Fibroblast of skin of back (primary cell): ENCODE measurements around the gene NR5A2.

Experiments
- DNase-seq: peaks from one replicate; pipeline ENCODE4 v3.0.0-alpha.2; 2013

NR5A2 gene

GRCh38 chr1:200036619-200037270 lies 9.2 kb downstream of the NR5A2 start:
- DNase-seq: no peak

DNA sequence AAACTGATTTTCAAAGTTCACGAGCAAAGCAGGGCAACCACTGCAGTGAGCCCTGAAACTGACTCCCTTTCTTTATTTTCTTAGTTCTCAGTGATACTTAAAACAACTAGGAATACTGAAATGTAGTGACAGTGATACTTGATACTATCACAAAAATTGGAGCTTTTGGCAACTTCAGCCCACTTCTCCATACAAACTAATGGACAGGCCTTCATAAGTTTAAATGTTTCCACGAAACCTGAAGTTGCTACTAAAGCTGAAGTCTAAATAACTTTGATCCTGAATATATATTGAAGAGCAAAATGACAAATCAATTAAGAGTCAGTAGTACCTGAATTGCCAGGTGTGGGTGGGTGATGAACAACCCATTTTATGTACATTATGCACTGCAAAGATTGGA lies 10.0 kb downstream of the NR5A2 start:
- no peak for DNase-seq

DNA sequence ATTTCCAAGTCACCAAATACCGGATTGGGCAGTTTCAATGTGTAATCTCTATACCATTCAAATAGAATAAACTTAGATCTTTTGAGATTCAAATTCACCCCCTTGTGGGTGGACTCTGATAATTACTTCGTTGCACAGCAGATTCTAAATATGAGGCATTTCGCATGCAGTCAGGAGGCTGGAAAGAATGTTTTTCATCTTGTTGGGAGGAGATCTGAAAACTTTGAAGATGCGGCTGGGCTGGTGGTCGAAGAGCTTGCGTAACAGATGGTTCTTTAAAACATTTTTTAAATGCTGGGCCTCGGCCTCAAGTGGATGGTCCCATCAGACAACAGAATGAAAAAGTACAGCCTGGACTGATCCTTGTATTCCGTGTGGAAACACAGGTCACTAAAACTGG lies 10.4 kb downstream of the NR5A2 start:
- DNase-seq: no peak

DNA sequence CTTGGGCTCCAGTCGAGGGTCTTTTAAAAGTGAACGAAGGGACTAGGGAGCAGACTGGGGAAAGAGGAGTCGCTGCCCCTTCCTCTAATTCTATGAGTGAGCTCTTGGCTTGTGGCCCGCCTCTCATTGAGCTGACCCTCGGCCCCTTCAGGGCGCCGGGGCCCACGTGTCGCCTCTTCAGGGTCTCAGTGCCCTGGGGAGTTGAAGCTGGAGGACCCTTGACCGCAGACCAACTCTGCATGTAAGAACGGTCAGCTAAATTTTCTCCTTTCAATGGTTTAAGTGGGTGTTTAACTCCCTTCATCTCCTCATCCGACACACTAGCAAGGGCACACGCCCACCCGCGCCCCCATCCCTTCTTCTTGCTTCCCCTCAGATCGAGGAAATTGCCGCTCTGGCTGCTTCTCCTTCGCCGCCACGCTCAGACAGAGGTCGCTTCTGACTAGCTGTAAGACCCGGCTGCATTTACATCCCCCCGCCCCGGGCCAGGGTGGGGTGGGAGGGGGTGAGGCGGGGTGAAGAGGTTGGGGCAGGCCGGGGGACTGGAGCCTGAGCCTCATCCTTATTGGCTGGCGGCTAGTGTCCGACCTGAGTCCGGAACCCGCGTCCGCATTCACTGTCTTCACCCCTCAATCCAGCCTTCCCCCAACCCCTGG lies 10.9 kb downstream of the NR5A2 start:
- no peak for DNase-seq

- DNase-seq: peak; percentile 30
Measured at GRCh38 chr1:200038981-200039848, 11.7 kb downstream of the NR5A2 start.

DNA sequence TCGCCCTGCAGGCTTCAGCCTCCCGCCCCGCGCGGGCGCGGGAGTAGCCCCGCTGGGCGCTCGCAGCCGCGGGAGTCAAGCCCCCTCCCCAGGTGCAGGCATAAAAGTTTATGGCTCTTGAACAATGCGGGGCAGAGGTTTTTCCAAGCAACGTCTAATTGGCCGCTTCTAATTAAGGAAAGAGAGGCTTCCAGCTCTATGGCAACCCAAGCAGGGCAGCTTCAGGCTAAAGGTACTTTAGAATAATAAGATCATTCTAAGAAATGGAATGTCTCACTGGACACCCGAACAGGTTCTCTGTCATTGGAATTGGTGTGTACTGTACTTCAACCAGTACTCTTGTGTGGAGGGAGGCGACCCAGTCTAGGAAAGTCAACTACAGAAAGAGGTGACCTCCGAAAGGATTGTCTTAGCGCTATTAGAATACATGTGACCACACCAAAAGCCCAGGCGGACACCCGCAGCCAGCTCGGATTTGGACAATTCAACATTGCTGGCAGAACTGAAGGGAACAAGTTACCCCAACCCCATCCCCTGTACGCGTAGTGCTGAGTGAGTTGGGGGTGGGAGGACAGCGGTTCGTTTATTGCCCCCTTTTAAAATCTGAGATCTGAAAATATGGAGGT lies 12.5 kb downstream of the NR5A2 start:
- no peak for DNase-seq

DNA sequence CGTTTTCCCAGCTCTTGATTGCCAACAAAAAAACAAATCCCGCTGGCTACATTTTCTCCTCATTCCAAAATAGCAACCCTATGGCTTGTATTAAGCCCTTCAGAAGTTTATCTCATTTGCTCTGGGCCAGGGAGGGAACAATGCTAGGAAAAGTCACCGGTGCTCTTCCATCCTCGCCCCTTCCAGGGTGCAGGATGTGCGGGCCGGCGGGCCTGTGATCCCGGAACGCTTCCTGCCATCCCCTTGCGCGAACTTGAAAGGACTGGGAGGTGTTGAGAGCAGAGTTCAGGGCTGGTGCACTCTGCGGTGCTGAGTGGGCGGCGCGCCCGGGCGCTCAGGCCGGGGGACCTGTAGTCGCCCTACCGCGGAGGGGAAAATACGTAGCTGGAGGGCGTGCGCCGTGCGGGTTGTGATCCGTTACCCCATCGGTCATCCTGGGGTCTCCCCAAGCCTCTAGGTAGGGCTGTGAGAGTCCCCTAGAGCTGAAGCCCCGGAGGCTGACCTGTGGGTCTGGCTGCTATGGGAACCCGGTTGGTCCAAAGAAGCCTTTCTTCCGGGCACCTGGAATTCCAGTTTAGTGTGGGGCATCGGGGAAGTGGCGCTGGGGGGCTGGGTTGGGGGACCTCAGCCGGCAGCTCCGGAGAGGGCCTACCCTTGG lies 13.1 kb downstream of the NR5A2 start:
- no peak for DNase-seq

GRCh38 chr1:200041337-200042118 lies 14.0 kb downstream of the NR5A2 start:
- DNase-seq: no peak

DNA sequence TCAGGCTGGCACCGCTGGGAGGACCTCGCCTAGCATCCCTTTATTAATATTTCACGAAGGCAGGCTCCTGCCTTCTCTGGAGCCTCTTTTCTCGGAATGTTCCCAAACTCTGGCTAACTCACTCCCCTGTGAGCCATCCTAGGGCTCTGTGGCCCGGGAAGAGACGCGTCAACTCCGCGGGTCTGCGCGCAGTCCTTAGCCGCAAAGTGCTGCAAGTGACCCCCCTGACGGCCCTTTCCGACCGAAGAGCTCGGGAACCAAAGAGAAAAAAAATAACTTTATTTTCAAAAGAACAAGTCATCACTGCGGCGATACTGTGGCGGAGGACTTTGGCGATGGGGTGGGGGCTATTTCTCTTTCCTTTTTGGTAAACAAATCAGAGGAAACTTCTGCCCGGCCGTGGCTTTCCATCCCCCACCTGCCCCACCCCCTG lies 14.6 kb downstream of the NR5A2 start:
- DNase-seq: no peak

GRCh38 chr1:200042552-200043335 lies 15.2 kb downstream of the NR5A2 start:
- DNase-seq: no peak

DNA sequence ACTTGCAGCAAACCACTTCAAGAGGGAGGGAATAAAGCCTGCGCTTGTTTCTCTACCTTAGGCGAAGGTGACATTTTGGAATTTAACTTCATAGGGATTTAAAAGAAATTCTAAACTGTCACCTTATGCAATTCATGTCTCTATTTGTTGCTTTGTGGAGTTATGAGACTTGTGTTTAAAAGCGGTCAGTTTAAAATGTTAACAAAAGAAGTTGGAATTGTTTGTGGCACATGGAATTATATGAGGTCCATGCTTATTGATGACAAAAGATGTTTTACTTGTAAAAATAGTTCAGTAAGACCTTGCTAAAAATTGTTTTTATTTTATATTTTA lies 15.8 kb downstream of the NR5A2 start:
- DNase-seq: no peak

- no peak for DNase-seq
Measured at GRCh38 chr1:200046115-200046514, 18.6 kb downstream of the NR5A2 start.

DNA sequence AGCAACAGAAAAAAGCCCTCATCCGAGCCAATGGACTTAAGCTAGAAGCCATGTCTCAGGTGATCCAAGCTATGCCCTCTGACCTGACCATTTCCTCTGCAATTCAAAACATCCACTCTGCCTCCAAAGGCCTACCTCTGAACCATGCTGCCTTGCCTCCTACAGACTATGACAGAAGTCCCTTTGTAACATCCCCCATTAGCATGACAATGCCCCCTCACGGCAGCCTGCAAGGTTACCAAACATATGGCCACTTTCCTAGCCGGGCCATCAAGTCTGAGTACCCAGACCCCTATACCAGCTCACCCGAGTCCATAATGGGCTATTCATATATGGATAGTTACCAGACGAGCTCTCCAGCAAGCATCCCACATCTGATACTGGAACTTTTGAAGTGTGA lies 20.7 kb downstream of the NR5A2 start:
- no peak for DNase-seq

DNA sequence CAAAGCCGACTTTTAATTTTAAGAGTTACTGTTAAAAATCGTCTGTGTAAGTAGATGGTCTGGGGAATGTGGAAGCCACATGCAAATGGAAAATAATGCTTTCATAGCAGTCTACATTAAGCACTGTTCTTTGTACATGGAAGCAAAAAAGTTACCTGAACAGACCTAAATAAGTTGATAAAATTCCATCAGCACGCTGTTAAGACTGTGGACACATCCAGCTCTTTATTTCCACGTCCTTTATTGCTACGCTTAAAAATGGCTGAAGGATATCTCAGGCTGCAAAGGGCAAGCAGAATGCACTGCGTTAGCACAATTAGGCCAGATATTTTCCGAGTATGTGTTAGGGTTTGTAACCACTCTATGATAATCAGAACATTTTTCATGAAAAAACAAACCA lies 22.3 kb downstream of the NR5A2 start:
- no peak for DNase-seq

DNA sequence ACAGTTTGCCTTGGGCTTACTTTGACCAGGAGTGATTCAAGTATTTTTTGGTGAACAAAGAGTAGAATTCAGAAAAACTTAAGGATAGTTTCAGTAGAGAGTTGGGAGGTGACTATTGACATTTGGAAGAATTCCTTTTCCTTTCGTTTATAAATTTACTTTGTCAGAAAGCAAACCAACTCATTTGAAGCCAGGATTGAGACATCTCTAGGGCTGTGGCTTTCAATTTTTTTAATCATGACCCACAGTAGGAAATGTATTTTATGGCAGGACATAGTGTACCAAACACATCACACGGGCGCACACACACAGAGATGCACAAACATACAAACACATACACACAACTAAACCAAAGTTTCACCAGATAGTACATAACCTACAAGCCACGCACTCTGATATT lies 24.1 kb downstream of the NR5A2 start:
- no peak for DNase-seq

DNA sequence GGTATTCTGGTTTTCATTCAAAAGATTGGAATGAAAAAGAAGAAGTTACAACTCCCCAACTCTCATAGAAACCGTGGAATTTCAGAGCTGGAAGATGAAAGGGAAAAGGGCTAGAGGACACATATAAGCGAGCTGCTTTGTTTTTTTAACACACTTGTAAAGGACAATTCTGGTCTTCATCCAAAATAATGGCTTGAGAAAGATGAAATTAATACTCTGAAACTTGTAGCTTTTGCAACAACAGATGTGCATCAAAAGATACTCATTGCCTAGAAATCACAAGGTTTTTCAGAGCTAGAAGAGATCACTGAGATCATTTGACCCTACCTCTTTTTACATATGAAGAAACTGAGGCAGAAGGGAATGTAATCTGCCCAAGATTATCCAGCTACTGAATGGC lies 25.6 kb downstream of the NR5A2 start:
- DNase-seq: no peak

GRCh38 chr1:200053646-200054045 lies 26.1 kb downstream of the NR5A2 start:
- DNase-seq: no peak

DNA sequence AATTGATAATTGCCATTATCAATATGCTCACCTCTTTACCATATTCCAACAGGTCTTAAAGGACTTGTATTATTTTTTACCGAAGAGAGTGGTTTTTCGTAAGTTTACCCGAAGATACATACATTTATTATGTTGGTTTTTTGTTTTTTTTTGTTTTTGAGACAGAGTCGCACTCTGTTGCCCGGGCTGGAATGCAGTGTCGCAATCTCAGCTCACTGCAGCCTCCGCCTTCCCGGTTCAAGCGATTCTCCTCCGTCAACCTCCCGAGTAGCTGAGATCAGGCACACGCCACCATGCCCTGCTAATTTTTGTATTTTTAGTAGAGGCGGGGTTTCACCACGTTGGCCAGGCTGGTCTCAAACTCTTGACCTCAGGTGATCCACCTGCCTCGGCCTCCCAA lies 30.8 kb downstream of the NR5A2 start:
- no peak for DNase-seq

GRCh38 chr1:200062143-200062542 lies 34.6 kb downstream of the NR5A2 start:
- no peak for DNase-seq

GRCh38 chr1:200072636-200073285 lies 45.3 kb downstream of the NR5A2 start:
- DNase-seq: peak; percentile 12

GRCh38 chr1:200073286-200073637 lies 45.8 kb downstream of the NR5A2 start:
- no peak for DNase-seq
